Ovary (tissue), 9 donors: ENCODE measurements around the gene CREB3L1. TPM values are rescaled to one million over a fixed set of nuclear protein-coding genes. Genes with fewer than 3 reads are reported as not detected.

ENCODE experiments used
- DNase-seq, 5 donors: peaks; one replicate each; pipeline ENCODE4 v3.0.0-alpha.2; 2019 to 2020
- H3K27ac ChIP-seq, 2 donors: fragments of 200-600 bp; one replicate each; pipeline versions ENCODE4 v1.5.1 to v1.8.0; 2019 to 2022
- H3K27me3 ChIP-seq: fragments of 200-600 bp; one replicate; pipeline ENCODE4 v1.8.0; 2022
- H3K36me3 ChIP-seq: fragments of 200-600 bp; sonication (generic); one replicate; pipeline ENCODE4 v1.5.1; 2019
- H3K4me1 ChIP-seq: one replicate; pipeline ENCODE4 v1.8.1; 2013; ENCODE audit warnings: mild to moderate bottlenecking, moderate library complexity; ENCODE audit not compliant: insufficient read depth
- H3K4me3 ChIP-seq: fragments of 200-600 bp; sonication (generic); one replicate; pipeline ENCODE4 v1.5.1; 2017
- H3K9me3 ChIP-seq, 2 donors: fragments of 200-600 bp in 1 of 2; sonication (generic) in 1 of 2; one replicate each; pipeline versions ENCODE4 v1.5.1 to v1.8.1; 2013 to 2019; ENCODE audit warnings: mild to moderate bottlenecking in 1 of 2, moderate library complexity in 1 of 2
- EP300 ChIP-seq: sonication (generic); formaldehyde crosslinking; IDR thresholded peaks from one replicate; pipeline ENCODE4 v1.6.1; 2017; ENCODE audit warnings: antibody characterized with exemption
- POLR2A ChIP-seq: fragments of 450-650 bp; IDR thresholded peaks from one replicate; pipeline ENCODE4 v1.6.1; 2017; ENCODE audit warnings: antibody characterized with exemption, mild to moderate bottlenecking, moderate library complexity
- WGBS, 3 donors: extraction: QIAGEN DNeasy Blood & Tissue Kit in 1 of 3; methylation state at CpG; one replicate each; pipeline versions ENCODE4 v1.1.5 to v1.1.7; 2013 to 2017; 5-methylcytosine and 5-hydroxymethylcytosine counted together
- intact Hi-C, 4 donors: fragments of 100-400 bp; cut with DNase I; formaldehyde crosslinking; loops; one replicate each; pipeline versions ENCODE4 v1.11.0 to v1.15.1; 2022 to 2023
- polyA plus RNA-seq, 2 donors: library from polyadenylated mRNA; stranded (reverse); fragments of 200-250 nt in 1 of 2; fragments of 350-450 nt in 1 of 2; fragmentation: Illumina TruSeq in 1 of 2; extraction: RNeasy Lipid Tissue Mini Kit (QIAGEN cat#74804) in 1 of 2; gene quantifications; one replicate each; pipeline ENCODE4 v1.2.3, GENCODE V29; 2013 to 2014
- total RNA-seq, 7 donors: library from RNA; depleted of rRNA in 2 of 7; stranded (reverse); fragments of >200 nt in 2 of 7; fragmentation: NEBNext Ultra II Directional in 3 of 7; extraction: Animal tissue kit (Norgen Biotek cat#: 25700) in 3 of 7; gene quantifications; one replicate each; pipeline versions ENCODE4 v1.1.0 to v1.2.4, GENCODE V29; 2016 to 2023
- TF ChIP-seq, protein P1 (sequence below), 3 donors: fragments of 450-650 bp in 2 of 3; fragments of 200-600 bp in 1 of 3; IDR thresholded peaks; one replicate each; pipeline versions ENCODE4 v1.5.1 to v1.8.0; 2016 to 2022; ENCODE audit warnings: antibody characterized with exemption in 3 of 3, mild to moderate bottlenecking in 1 of 3
- donor health status: DM: no; HTN: no; CAD: no; lungs with moderate emphysema.
- donor health status: DM: no; HTN: no; CAD: no.
- donor health status: Bipolar disorder and iron deficiency.
- donor health status: DM: yes; HTN: yes; CAD: no.
- donor health status: DM: no; HTN: no; CAD: no.
- donor health status: DM: yes; HTN: yes; CAD: no.

The CREB3L1 gene
- total and polyA plus RNA-seq, 9 donors: 1.7 to 63.0 (median 7.5) TPM

DNA sequence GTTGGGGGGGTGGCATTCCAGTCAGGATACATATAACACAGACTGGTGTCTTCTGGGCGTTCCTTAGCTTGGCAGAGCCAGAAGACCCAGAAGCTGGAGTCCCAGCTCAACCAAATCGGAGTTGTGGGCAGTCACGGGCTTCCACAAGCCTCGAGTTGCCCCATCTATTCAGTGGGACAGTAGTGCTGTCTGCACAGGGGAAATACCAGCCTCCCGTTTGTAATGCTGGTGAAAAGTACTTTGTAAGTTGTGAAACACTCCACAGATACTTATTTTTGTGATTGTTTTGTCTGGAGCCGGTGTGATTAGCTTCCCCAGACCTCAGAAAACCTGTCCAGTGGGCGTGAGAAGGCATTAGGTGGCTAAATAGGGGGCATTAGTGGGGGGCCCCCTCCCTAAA lies 83.4 kb downstream of the CREB3L1 start:
- peak in 1 of 5 donors; percentile 20 for DNase-seq
- 40 to 56% (median 53%) methylated on average over 7 of the region's 7 CpGs for WGBS, 3 donors
- peaks cover 7% of the 10 kb centered on the region for H3K4me1 ChIP-seq
- intact Hi-C loops: no loop called here
- H3K9me3 ChIP-seq: no peaks in the 10 kb centered on the region
- H3K27me3 ChIP-seq: no peaks in the 10 kb centered on the region
- H3K36me3 ChIP-seq: no peaks in the 10 kb centered on the region
- peak overlapping the region in 1 of 2 donors; percentile 8 for H3K27ac ChIP-seq
- no peak overlapping the region for H3K4me3 ChIP-seq
- TF ChIP-seq POLR2A: no peak
- no peak for TF ChIP-seq EP300
- TF ChIP-seq, protein P1, sequence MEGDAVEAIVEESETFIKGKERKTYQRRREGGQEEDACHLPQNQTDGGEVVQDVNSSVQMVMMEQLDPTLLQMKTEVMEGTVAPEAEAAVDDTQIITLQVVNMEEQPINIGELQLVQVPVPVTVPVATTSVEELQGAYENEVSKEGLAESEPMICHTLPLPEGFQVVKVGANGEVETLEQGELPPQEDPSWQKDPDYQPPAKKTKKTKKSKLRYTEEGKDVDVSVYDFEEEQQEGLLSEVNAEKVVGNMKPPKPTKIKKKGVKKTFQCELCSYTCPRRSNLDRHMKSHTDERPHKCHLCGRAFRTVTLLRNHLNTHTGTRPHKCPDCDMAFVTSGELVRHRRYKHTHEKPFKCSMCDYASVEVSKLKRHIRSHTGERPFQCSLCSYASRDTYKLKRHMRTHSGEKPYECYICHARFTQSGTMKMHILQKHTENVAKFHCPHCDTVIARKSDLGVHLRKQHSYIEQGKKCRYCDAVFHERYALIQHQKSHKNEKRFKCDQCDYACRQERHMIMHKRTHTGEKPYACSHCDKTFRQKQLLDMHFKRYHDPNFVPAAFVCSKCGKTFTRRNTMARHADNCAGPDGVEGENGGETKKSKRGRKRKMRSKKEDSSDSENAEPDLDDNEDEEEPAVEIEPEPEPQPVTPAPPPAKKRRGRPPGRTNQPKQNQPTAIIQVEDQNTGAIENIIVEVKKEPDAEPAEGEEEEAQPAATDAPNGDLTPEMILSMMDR (IDR thresholded peaks at IDR 0.05): no peak

DNA sequence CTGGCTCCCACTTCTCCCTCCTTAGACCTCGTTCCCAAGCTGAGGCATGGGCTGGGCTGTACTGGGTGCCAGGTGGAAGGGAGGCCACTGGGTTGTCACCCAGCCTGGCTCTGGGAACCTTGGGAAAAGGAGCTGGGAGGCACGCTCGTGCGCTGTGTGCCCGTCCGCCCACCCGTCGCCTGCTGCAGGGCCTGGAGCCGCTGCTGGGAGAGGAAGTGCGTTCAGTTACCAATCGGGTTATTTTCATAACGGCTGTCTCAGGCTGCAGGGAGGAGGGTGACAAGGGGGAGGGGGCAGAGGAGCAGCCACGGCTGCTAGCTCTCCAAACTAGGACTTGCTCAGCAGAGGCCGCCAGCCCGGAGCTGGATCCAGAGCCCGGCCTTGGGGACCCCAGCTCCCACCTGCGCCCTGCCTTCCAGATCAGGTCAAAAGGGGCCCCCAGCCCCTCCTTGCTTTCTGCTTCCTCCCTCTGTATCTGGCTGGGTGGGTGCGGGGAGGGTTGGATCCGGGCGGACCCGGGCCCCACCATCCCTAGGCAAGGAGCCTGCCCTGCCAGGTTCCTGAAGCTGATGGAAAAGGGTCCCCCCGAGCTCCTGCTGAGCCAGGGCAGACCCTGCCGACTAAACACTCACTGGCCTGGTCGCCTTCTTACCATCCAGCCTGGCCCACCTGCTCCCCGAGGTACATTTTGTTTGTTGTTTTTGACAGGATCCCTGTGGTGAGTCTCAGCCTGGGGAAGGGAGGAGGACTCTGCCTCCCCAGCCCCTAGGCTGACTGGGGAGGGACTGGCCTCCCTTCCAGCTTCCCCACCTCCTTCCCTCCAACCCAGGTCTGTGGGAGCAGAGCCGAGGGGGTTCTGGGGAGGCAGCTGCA lies 84.1 kb downstream of the CREB3L1 start:
- H3K9me3 ChIP-seq: no peaks in the 10 kb centered on the region
- H3K27me3 ChIP-seq: no peaks in the 10 kb centered on the region
- H3K4me3 ChIP-seq: no peak overlapping the region
- DNase-seq: peak in 1 of 5 donors; percentile 46
- H3K27ac ChIP-seq: peak overlapping the region in 1 of 2 donors; percentile 8
- no peaks in the 10 kb centered on the region for H3K36me3 ChIP-seq
- 10 to 20% (median 11%) methylated on average over 26 of the region's 26 CpGs for WGBS, 3 donors
- TF ChIP-seq POLR2A (no peak), EP300 (no peak)
- TF ChIP-seq, protein P1 (IDR thresholded peaks at IDR 0.05): no peak
- intact Hi-C loops: no loop called here
- H3K4me1 ChIP-seq: peaks cover 7% of the 10 kb centered on the region

DNA sequence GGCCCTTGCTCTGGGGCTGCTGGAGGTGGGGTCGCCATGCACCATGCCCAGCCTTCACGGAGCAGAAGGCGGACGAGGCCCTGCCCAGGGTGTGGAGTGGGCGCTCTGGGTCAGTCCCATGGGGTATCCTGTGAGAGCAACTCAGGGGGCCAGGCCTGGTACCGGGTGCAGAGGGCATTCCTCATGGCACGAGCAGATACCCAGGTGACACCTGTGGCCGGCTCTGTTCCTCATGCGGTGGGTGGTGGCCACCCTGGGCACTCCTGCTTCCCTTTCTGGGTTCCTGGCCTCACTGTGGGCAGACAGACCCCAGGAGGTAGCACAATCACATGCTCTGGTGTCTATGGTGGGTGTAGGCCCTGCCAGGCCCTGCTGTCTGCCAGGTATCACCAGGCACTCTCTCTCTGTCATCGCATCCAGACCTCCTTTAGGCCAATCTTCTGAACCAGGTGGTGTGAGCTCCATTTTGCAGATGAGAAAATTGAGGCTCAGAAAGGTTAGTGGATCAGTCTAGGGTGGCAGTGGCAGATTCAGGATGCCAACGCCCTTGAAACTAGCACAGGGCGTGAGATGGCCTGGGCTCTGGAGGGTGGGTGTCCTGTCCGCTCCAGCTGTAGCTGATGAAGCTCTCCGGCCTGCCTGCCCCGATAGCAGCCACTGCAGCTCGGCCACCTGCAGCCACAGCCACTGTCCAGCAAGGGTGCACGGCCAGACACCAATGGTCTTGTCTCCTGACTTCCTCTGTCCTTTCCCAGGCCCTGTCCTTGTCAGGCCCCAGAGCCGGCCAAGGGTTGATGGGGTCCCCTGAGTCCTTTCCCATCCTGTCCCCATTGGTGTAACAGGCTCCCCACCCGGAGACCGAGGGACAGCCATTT lies 84.9 kb downstream of the CREB3L1 start:
- no peak for DNase-seq
- no peaks in the 10 kb centered on the region for H3K36me3 ChIP-seq
- 78 to 86% (median 85%) methylated on average over 19 to 20 of the region's 20 CpGs for WGBS, 3 donors
- H3K4me1 ChIP-seq: peaks cover 9% of the 10 kb centered on the region
- TF ChIP-seq POLR2A (no peak), EP300 (no peak)
- TF ChIP-seq, protein P1 (IDR thresholded peaks at IDR 0.05): no peak
- H3K4me3 ChIP-seq: no peak overlapping the region
- H3K9me3 ChIP-seq: no peaks in the 10 kb centered on the region
- intact Hi-C loops: no loop called here
- H3K27me3 ChIP-seq: no peaks in the 10 kb centered on the region
- H3K27ac ChIP-seq: no peak overlapping the region

DNA sequence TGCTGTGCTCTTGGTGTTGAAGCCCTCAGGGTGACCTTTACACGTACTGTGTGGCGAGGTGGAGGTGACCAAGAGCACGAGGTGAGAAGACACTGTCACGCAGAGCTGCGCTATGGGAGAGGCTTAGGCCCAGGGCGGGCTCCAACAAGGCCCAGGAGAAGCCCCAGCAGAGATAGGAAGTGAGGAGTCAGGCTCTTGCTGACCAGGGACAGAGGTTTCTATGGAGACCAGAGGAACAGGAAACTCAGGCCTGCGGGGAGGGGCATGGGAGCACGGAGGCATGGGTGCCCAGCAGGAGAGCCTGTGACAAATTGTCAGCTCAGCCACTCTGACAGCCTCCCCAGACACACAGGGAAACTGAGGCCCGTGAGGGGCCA lies 85.6 kb downstream of the CREB3L1 start:
- no peak overlapping the region for H3K4me3 ChIP-seq
- no peaks in the 10 kb centered on the region for H3K27me3 ChIP-seq
- no peaks in the 10 kb centered on the region for H3K9me3 ChIP-seq
- 71 to 75% (median 71%) methylated on average over 8 to 9 of the region's 9 CpGs for WGBS, 3 donors
- peaks cover 12% of the 10 kb centered on the region for H3K4me1 ChIP-seq
- H3K36me3 ChIP-seq: no peaks in the 10 kb centered on the region
- TF ChIP-seq EP300: no peak
- TF ChIP-seq POLR2A: no peak
- TF ChIP-seq, protein P1 (IDR thresholded peaks at IDR 0.05): no peak
- intact Hi-C loops: no loop called here
- DNase-seq: no peak
- H3K27ac ChIP-seq: no peak overlapping the region
